H9 (cell line): ENCODE measurements around the gene DNAH5. TPM values are rescaled to one million over a fixed set of nuclear protein-coding genes. Genes with fewer than 3 reads are reported as not detected.

ENCODE experiments used
- DNase-seq: peaks from one replicate; pipeline ENCODE4 v3.0.0-alpha.2; 2017
- H2AFZ ChIP-seq: one replicate; pipeline ENCODE4 v1.6.1; 2013; ENCODE audit warnings: mild to moderate bottlenecking, low read length, control low read depth, moderate library complexity
- H2AK5ac ChIP-seq: 2 replicates; pipeline ENCODE4 v1.6.1; 2013; ENCODE audit warnings: low read length, control low read depth, mixed read lengths; ENCODE audit not compliant: insufficient read length
- H2BK120ac ChIP-seq: one replicate; pipeline ENCODE4 v1.6.1; 2013; ENCODE audit warnings: low read depth, mild to moderate bottlenecking, low read length, control low read depth, inconsistent platforms; ENCODE audit not compliant: poor library complexity, severe bottlenecking
- H2BK12ac ChIP-seq: 2 replicates; pipeline ENCODE4 v1.6.1; 2013; ENCODE audit warnings: low read length, control low read depth, mixed read lengths, low read depth; ENCODE audit not compliant: insufficient read length
- H2BK15ac ChIP-seq: 2 replicates; pipeline ENCODE4 v1.6.1; 2013; ENCODE audit warnings: low read depth, low read length, control low read depth
- H2BK20ac ChIP-seq: one replicate; pipeline ENCODE4 v1.6.1; 2013; ENCODE audit warnings: low read depth, mild to moderate bottlenecking, low read length, control low read depth, inconsistent platforms; ENCODE audit not compliant: poor library complexity, severe bottlenecking
- H2BK5ac ChIP-seq: 2 replicates; pipeline ENCODE4 v1.6.1; 2013; ENCODE audit warnings: low read length, control low read depth, mixed read lengths; ENCODE audit not compliant: insufficient read length
- H3K14ac ChIP-seq: 2 replicates; pipeline ENCODE4 v1.6.1; 2013; ENCODE audit warnings: low read length, control low read depth; ENCODE audit not compliant: insufficient read depth
- H3K18ac ChIP-seq: 2 replicates; pipeline ENCODE4 v1.6.1; 2013; ENCODE audit warnings: low read depth, mild to moderate bottlenecking, mixed read lengths, low read length, control low read depth; ENCODE audit not compliant: insufficient read length
- H3K23ac ChIP-seq: 2 replicates; pipeline ENCODE4 v1.6.1; 2013; ENCODE audit warnings: low read length, control low read depth, mixed read lengths, low read depth; ENCODE audit not compliant: insufficient read length
- H3K23me2 ChIP-seq: 2 replicates; pipeline ENCODE4 v1.6.1; 2013; ENCODE audit warnings: low read depth, mild to moderate bottlenecking, mixed read lengths, low read length, control low read depth; ENCODE audit not compliant: insufficient read length, poor library complexity, severe bottlenecking
- H3K27ac ChIP-seq: 2 replicates; pipeline ENCODE4 v1.5.1; 2013; ENCODE audit warnings: low read length, control low read depth, mixed read lengths, low read depth; ENCODE audit not compliant: insufficient read length
- H3K27me3 ChIP-seq: 2 replicates; pipeline ENCODE4 v1.6.1; 2013; ENCODE audit warnings: low read length, control low read depth, inconsistent platforms; ENCODE audit not compliant: insufficient read depth
- H3K4ac ChIP-seq: 2 replicates; pipeline ENCODE4 v1.6.1; 2013; ENCODE audit warnings: low read depth, mild to moderate bottlenecking, control low read depth, inconsistent platforms, low read length, moderate library complexity
- H3K4me1 ChIP-seq: 2 replicates; pipeline ENCODE4 v1.6.1; 2013; ENCODE audit warnings: low read length, control low read depth, inconsistent platforms; ENCODE audit not compliant: insufficient read depth
- H3K4me2 ChIP-seq: 2 replicates; pipeline ENCODE4 v1.6.1; 2013; ENCODE audit warnings: low read length, control low read depth, mixed read lengths; ENCODE audit not compliant: insufficient read length, insufficient read depth
- H3K56ac ChIP-seq: 2 replicates; pipeline ENCODE4 v1.6.1; 2013; ENCODE audit warnings: low read depth, mild to moderate bottlenecking, mixed read lengths, low read length, control low read depth; ENCODE audit not compliant: insufficient read length
- H3K79me1 ChIP-seq: 2 replicates; pipeline ENCODE4 v1.6.1; 2013; ENCODE audit warnings: low read depth, mild to moderate bottlenecking, moderate library complexity, low read length, control low read depth, inconsistent platforms; ENCODE audit not compliant: insufficient read depth, poor library complexity, severe bottlenecking
- H3K79me2 ChIP-seq: 2 replicates; pipeline ENCODE4 v1.6.1; 2013; ENCODE audit warnings: low read length, control low read depth, inconsistent platforms; ENCODE audit not compliant: insufficient read depth
- H3K9ac ChIP-seq: 2 replicates; pipeline ENCODE4 v1.6.1; 2013; ENCODE audit warnings: low read length, control low read depth, mixed read lengths; ENCODE audit not compliant: insufficient read length; ENCODE audit errors: extremely low read depth
- H3K9me3 ChIP-seq: one replicate; pipeline ENCODE4 v1.6.1; 2013; ENCODE audit warnings: low read depth, low read length, inconsistent platforms; ENCODE audit not compliant: control insufficient read depth
- H3T11ph ChIP-seq: one replicate; pipeline ENCODE4 v1.6.1; 2013; ENCODE audit warnings: mild to moderate bottlenecking, low read length, control low read depth, inconsistent platforms
- H4K20me1 ChIP-seq: one replicate; pipeline ENCODE4 v1.6.1; 2013; ENCODE audit not compliant: control insufficient read depth, insufficient read length, insufficient read depth
- H4K5ac ChIP-seq: 2 replicates; pipeline ENCODE4 v1.6.1; 2013; ENCODE audit warnings: low read depth, mild to moderate bottlenecking, mixed read lengths, low read length, control low read depth; ENCODE audit not compliant: insufficient read length
- H4K8ac ChIP-seq: replicated peaks from 2 replicates; pipeline ENCODE4 v1.6.1; 2013; ENCODE audit warnings: low read length, control low read depth, mixed read lengths, low read depth; ENCODE audit not compliant: insufficient read length
- H4K91ac ChIP-seq: 2 replicates; pipeline ENCODE4 v1.6.1; 2013; ENCODE audit warnings: low read depth, mild to moderate bottlenecking, moderate library complexity, mixed read lengths, low read length, control low read depth; ENCODE audit not compliant: insufficient read length
- H3K27ac Mint-ChIP-seq, 3 experiments: 2 replicates in 2 of 3; 3 replicates in 1 of 3; pipeline ENCODE4 v1.8.0; 2020 to 2021; ENCODE audit warnings: mixed read lengths in 3 of 3, mild to moderate bottlenecking in 1 of 3, moderate library complexity in 1 of 3
- H3K27me3 Mint-ChIP-seq: 2 replicates; pipeline ENCODE4 v1.8.0; 2021; ENCODE audit warnings: low read depth, mild to moderate bottlenecking, moderate library complexity, mixed read lengths
- H3K36me3 Mint-ChIP-seq, 3 experiments: 2 replicates in 2 of 3; 3 replicates in 1 of 3; pipeline ENCODE4 v1.8.0; 2020 to 2021; ENCODE audit warnings: low read depth in 3 of 3, mixed read lengths in 3 of 3; ENCODE audit not compliant: insufficient read depth in 1 of 3
- H3K4me1 Mint-ChIP-seq, 2 experiments: 2 replicates each; pipeline ENCODE4 v1.8.0; 2020; ENCODE audit warnings: mixed read lengths in 2 of 2
- H3K4me3 Mint-ChIP-seq, 2 experiments: 2 replicates in 1 of 2; 3 replicates in 1 of 2; pipeline ENCODE4 v1.8.0; 2020 to 2021; ENCODE audit warnings: mild to moderate bottlenecking in 2 of 2, mixed read lengths in 2 of 2, moderate library complexity in 1 of 2
- H3K9me3 Mint-ChIP-seq, 2 experiments: 2 replicates in 1 of 2; 3 replicates in 1 of 2; pipeline ENCODE4 v1.8.0; 2020; ENCODE audit warnings: mild to moderate bottlenecking in 2 of 2, mixed read lengths in 2 of 2, moderate library complexity in 1 of 2
- CTCF ChIP-seq: fragments of 200-600 bp; sonication (generic); conservative IDR thresholded peaks from 3 replicates; pipeline ENCODE4 v1.8.0; 2021; ENCODE audit warnings: antibody characterized with exemption, mild to moderate bottlenecking
- WGBS: extraction: QIAGEN DNeasy Blood & Tissue Kit; methylation state at CpG from one replicate; pipeline ENCODE4 v1.1.7; 2013; ENCODE audit warnings: missing lambda C conversion rate, low lambda C conversion rate, mixed read lengths; ENCODE audit not compliant: insufficient read length; ENCODE audit errors: extremely low coverage; 5-methylcytosine and 5-hydroxymethylcytosine counted together
- total RNA-seq: library from RNA; stranded (reverse); gene quantifications from 2 replicates; pipeline ENCODE4 v1.2.1, GENCODE V29; 2021

DNAH5 gene
- total RNA-seq, 1 experiment from 2014 or later = 0.50 TPM

DNA sequence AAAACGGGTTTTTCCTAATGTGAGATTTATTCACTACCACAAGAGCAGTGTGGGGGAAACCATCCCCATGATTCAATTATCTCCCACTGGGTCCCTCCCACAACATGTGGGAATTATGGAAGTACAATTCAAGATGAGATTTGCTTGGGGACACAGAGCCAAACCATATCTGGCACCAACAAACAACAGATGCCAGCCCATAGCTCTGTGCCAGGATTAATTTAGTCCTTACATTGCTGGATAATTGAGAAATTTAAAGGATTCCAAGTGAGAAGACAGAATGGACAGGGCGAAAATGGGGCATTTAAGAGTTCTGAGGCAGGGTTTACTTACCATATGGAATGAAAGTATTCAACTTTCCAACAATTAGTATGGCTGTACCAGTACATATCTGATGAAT, 30.8 kb upstream of the DNAH5 start:
- H2BK12ac ChIP-seq = no peak overlapping the region
- H3K9ac ChIP-seq = no peak overlapping the region
- H3K79me2 ChIP-seq = no peaks in the 10 kb centered on the region
- no peak for TF ChIP-seq CTCF
- H3K4me1 ChIP-seq = no peaks in the 10 kb centered on the region
- no peaks in the 10 kb centered on the region for H3K23me2 ChIP-seq
- H3T11ph ChIP-seq = no peak overlapping the region
- Mint-ChIP-seq H3K36me3 (no peaks in the 10 kb centered on the region; a peak in 1 of 7 replicates), H3K4me3 (no peak overlapping the region), H3K9me3 (peaks cover 0 to 4% of the 10 kb centered on the region in 2 experiments; a peak in 2 of 5 replicates), H3K4me1 (peaks cover 12 to 13% of the 10 kb centered on the region in 2 experiments), H3K27me3 (peaks cover 8% of the 10 kb centered on the region), H3K27ac (no peak overlapping the region)
- H3K14ac ChIP-seq = no peak overlapping the region
- no peak overlapping the region for H4K5ac ChIP-seq
- no peaks in the 10 kb centered on the region for H3K79me1 ChIP-seq
- no peak overlapping the region for H4K91ac ChIP-seq
- DNase-seq = no peak
- H2AK5ac ChIP-seq = no peak overlapping the region
- no peak overlapping the region for H2AFZ ChIP-seq
- H3K4ac ChIP-seq = no peak overlapping the region
- H3K4me2 ChIP-seq = no peak overlapping the region
- no peaks in the 10 kb centered on the region for H3K27me3 ChIP-seq
- no peaks in the 10 kb centered on the region for H4K20me1 ChIP-seq
- WGBS = no CpG with 5 or more reads among the region's 2 CpGs
- no peak overlapping the region for H3K56ac ChIP-seq
- H2BK120ac ChIP-seq = no peak overlapping the region
- no peak overlapping the region for H2BK20ac ChIP-seq
- H2BK15ac ChIP-seq = no peak overlapping the region
- H2BK5ac ChIP-seq = no peak overlapping the region
- H3K27ac ChIP-seq = no peak overlapping the region
- no peak overlapping the region for H3K23ac ChIP-seq
- H3K18ac ChIP-seq = no peak overlapping the region
- H3K9me3 ChIP-seq = no peaks in the 10 kb centered on the region
- no peak overlapping the region for H4K8ac ChIP-seq
